Astrocyte (in vitro differentiated cells and primary cell): Measurements from ENCODE around the gene IL27RA. TPM values are rescaled to one million over a fixed set of nuclear protein-coding genes. Genes with fewer than 3 reads are reported as not detected.
A peak's percentile ranks its signal among the peaks of the same experiment; 100 is the strongest.

Source experiments
- DNase-seq: peaks from one replicate; pipeline ENCODE4 v3.0.0-alpha.2; 2010; ENCODE audit warnings: low read depth
- FAIRE-seq: peaks from 2 replicates; lab custom pipeline; 2011; peaks lifted over from hg19 to GRCh38; lab: Jason Lieb, UNC
- H2AFZ ChIP-seq: 2 replicates; pipeline ENCODE4 v1.6.0; 2012; ENCODE audit warnings: low read depth, low read length, inconsistent platforms
- H3K27ac ChIP-seq: 2 replicates; pipeline ENCODE4 v1.5.1; 2011; ENCODE audit warnings: low read depth, low read length, inconsistent platforms
- H3K27me3 ChIP-seq: 2 replicates; pipeline ENCODE4 v1.6.0; 2011; ENCODE audit warnings: low read length, inconsistent platforms; ENCODE audit not compliant: insufficient read depth
- H3K36me3 ChIP-seq: 2 replicates; pipeline ENCODE4 v1.5.1; 2011; ENCODE audit warnings: low read length, inconsistent platforms; ENCODE audit not compliant: insufficient read depth
- H3K4me1 ChIP-seq: 2 replicates; pipeline ENCODE4 v1.5.1; 2011; ENCODE audit warnings: low read length, inconsistent platforms; ENCODE audit not compliant: insufficient read depth
- H3K4me2 ChIP-seq: 2 replicates; pipeline ENCODE4 v1.6.0; 2012; ENCODE audit warnings: low read length, inconsistent platforms
- H3K4me3 ChIP-seq: 2 replicates; pipeline ENCODE4 v1.5.1; 2011; ENCODE audit warnings: low read depth, mild to moderate bottlenecking, low read length, inconsistent platforms; ENCODE audit not compliant: insufficient read depth
- H3K79me2 ChIP-seq: 2 replicates; pipeline ENCODE4 v1.6.0; 2012; ENCODE audit warnings: mild to moderate bottlenecking, low read length, inconsistent platforms; ENCODE audit not compliant: insufficient read depth
- H3K9ac ChIP-seq: 2 replicates; pipeline ENCODE4 v1.6.0; 2012; ENCODE audit warnings: mild to moderate bottlenecking, low read length, inconsistent platforms
- H3K9me3 ChIP-seq: 2 replicates; pipeline ENCODE4 v1.5.1; 2012; ENCODE audit warnings: low read depth, mild to moderate bottlenecking, low read length, inconsistent platforms; ENCODE audit not compliant: insufficient read depth
- H4K20me1 ChIP-seq: 2 replicates; pipeline ENCODE4 v1.6.0; 2012; ENCODE audit warnings: low read length, inconsistent platforms; ENCODE audit not compliant: insufficient read depth
- H3K27ac Mint-ChIP-seq: one replicate; pipeline ENCODE4 v1.8.0; 2021; ENCODE audit warnings: mild to moderate bottlenecking, mixed read lengths; ENCODE audit not compliant: unreplicated experiment
- H3K27me3 Mint-ChIP-seq: one replicate; pipeline ENCODE4 v1.8.0; 2021; ENCODE audit warnings: low read depth, mixed read lengths; ENCODE audit not compliant: unreplicated experiment
- H3K36me3 Mint-ChIP-seq: one replicate; pipeline ENCODE4 v1.8.0; 2021; ENCODE audit warnings: low read depth, mixed read lengths; ENCODE audit not compliant: unreplicated experiment
- H3K4me1 Mint-ChIP-seq: one replicate; pipeline ENCODE4 v1.8.0; 2021; ENCODE audit warnings: low read depth, mixed read lengths; ENCODE audit not compliant: unreplicated experiment
- H3K4me3 Mint-ChIP-seq: one replicate; pipeline ENCODE4 v1.8.0; 2021; ENCODE audit warnings: mild to moderate bottlenecking, moderate library complexity, mixed read lengths; ENCODE audit not compliant: unreplicated experiment
- H3K9me3 Mint-ChIP-seq: one replicate; pipeline ENCODE4 v1.8.0; 2021; ENCODE audit warnings: mild to moderate bottlenecking, mixed read lengths; ENCODE audit not compliant: unreplicated experiment
- CTCF ChIP-seq: IDR thresholded peaks from 2 replicates; pipeline ENCODE4 v1.5.1; 2011; ENCODE audit warnings: low read depth, mild to moderate bottlenecking, inconsistent platforms, low read length, moderate library complexity; ENCODE audit not compliant: insufficient read depth
- EZH2 ChIP-seq: IDR thresholded peaks from 2 replicates; pipeline ENCODE4 v1.6.1; 2012; ENCODE audit warnings: mild to moderate bottlenecking, low read length, inconsistent platforms; ENCODE audit not compliant: insufficient read depth
- total RNA-seq: library from RNA; stranded (reverse); gene quantifications from 2 replicates; pipeline ENCODE4 v1.2.1, GENCODE V29; 2021

IL27RA gene
- total RNA-seq, 1 donor from 2014 or later: 5.7 TPM

DNA sequence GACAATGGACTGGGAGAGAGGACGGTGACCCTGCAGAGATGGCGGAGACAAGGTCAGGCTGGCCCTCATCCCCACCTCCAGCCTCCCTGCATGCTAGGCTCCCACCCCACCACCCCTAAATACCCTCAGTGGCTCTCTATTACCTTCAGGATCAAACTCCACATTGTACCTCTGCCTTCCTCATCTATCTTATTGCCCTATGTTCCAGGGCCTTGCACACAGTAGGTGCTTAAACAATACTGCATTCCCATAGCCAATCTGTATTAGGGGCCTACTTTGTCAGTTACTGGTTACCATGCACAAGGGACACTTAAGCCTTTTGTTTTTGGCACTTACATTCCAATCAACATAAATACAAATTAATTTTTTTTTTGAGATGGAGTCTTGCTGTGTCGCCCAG is 23.8 kb downstream of the IL27RA start:
- H3K27me3 Mint-ChIP-seq: peaks cover 40% of the 10 kb centered on the region
- TF ChIP-seq EZH2 (no peak), CTCF (no peak)
- Histone ChIP-seq H3K4me1 (peaks cover 3% of the 10 kb centered on the region), H4K20me1 (no peaks in the 10 kb centered on the region), H2AFZ (no peak overlapping the region), H3K9ac (no peak overlapping the region), H3K4me2 (no peak overlapping the region), H3K79me2 (no peaks in the 10 kb centered on the region), H3K27ac (no peak overlapping the region), H3K36me3 (no peaks in the 10 kb centered on the region), H3K27me3 (peaks cover 18% of the 10 kb centered on the region), H3K4me3 (no peak overlapping the region), H3K9me3 (peaks cover 3% of the 10 kb centered on the region)
- H3K4me3 Mint-ChIP-seq: no peak overlapping the region
- peaks cover 4% of the 10 kb centered on the region for H3K36me3 Mint-ChIP-seq
- H3K4me1 Mint-ChIP-seq: no peaks in the 10 kb centered on the region
- no peak overlapping the region for H3K27ac Mint-ChIP-seq
- H3K9me3 Mint-ChIP-seq: peaks cover 1% of the 10 kb centered on the region
- DNase-seq (no peak), FAIRE-seq (no peak)

DNA sequence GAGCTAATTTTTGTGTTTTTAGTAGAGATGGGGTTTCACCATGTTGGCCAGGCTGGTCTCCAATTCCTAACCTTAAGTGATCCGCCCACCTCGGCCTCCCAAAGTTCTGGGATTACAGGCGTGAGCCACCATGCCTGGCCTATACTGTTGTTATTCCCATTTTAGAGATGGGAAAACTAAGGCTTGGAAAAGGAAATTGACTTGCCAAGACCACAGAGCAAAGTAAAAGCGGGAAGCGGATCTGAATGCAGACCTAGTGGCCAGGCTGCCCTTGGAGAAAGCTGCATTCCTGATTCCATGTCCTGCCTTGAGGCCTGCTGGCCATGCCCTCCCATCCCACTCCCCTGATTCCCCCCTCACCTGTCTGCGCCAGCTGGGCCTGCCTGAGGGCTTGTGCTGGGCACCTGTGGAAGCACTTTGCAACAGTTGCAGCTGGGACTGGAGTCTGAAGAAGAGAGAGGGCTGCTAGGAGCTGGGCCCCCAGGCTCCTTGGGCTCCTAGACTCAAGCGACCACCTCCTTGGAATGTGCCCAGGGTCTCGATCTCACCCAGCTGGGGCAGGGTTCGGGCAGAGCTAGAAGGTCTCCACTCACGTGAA is 24.6 kb downstream of the IL27RA start:
- Mint-ChIP-seq H3K27me3 (peaks cover 41% of the 10 kb centered on the region), H3K4me1 (no peaks in the 10 kb centered on the region), H3K9me3 (peaks cover 1% of the 10 kb centered on the region), H3K4me3 (no peak overlapping the region), H3K27ac (no peak overlapping the region), H3K36me3 (peaks cover 4% of the 10 kb centered on the region)
- DNase-seq: no peak
- Histone ChIP-seq H3K4me2 (no peak overlapping the region), H3K4me1 (peaks cover 3% of the 10 kb centered on the region), H3K27ac (no peak overlapping the region), H3K9ac (no peak overlapping the region), H3K36me3 (no peaks in the 10 kb centered on the region), H3K9me3 (peaks cover 3% of the 10 kb centered on the region), H3K79me2 (no peaks in the 10 kb centered on the region), H2AFZ (no peak overlapping the region), H3K4me3 (no peak overlapping the region), H4K20me1 (no peaks in the 10 kb centered on the region), H3K27me3 (peaks cover 18% of the 10 kb centered on the region)
- TF ChIP-seq CTCF (no peak), EZH2 (no peak)
- no peak for FAIRE-seq

GRCh38 chr19:14056741-14057356 is 25.3 kb downstream of the IL27RA start:
- no peak for DNase-seq
- no peak for TF ChIP-seq EZH2
- no peak for TF ChIP-seq CTCF
- H3K4me1 ChIP-seq: peaks cover 3% of the 10 kb centered on the region
- Mint-ChIP-seq H3K9me3 (peaks cover 1% of the 10 kb centered on the region), H3K27me3 (peaks cover 46% of the 10 kb centered on the region), H3K27ac (no peak overlapping the region), H3K36me3 (peaks cover 4% of the 10 kb centered on the region), H3K4me3 (peak overlapping the region; percentile 29), H3K4me1 (no peaks in the 10 kb centered on the region)
- no peak overlapping the region for H2AFZ ChIP-seq
- no peak for FAIRE-seq
- no peaks in the 10 kb centered on the region for H4K20me1 ChIP-seq
- no peaks in the 10 kb centered on the region for H3K36me3 ChIP-seq
- no peak overlapping the region for H3K27ac ChIP-seq
- H3K27me3 ChIP-seq: peaks cover 18% of the 10 kb centered on the region
- peak overlapping the region; percentile 80 for H3K4me2 ChIP-seq
- H3K79me2 ChIP-seq: no peaks in the 10 kb centered on the region
- H3K9me3 ChIP-seq: peaks cover 3% of the 10 kb centered on the region
- no peak overlapping the region for H3K9ac ChIP-seq
- no peak overlapping the region for H3K4me3 ChIP-seq
